K562 (cell line): ENCODE measurements around the gene DLGAP1. TPM values are rescaled to one million over a fixed set of nuclear protein-coding genes. Genes with fewer than 3 reads are reported as not detected.

Experiments
- ARID3A ChIP-seq: IDR thresholded peaks from 2 replicates; pipeline ENCODE4 v1.6.1; 2012; ENCODE audit warnings: low read depth, low read length, improper control_type of control experiment, borderline replicate concordance
- JUNB ChIP-seq: fragments of 450-650 bp; formaldehyde crosslinking; conservative IDR thresholded peaks from 2 replicates; pipeline ENCODE4 v1.4.0; 2020; ENCODE audit warnings: mild to moderate bottlenecking
- RBBP5 ChIP-seq: fragments of 200-600 bp; sonication (generic); IDR thresholded peaks from 2 replicates; pipeline ENCODE4 v1.6.1; 2012; ENCODE audit warnings: borderline replicate concordance, mild to moderate bottlenecking, low read length, control low read depth, inconsistent platforms; ENCODE audit not compliant: insufficient read depth, poor library complexity, severe bottlenecking
- THRA ChIP-seq: fragments of 450-650 bp; IDR thresholded peaks from 2 replicates; pipeline ENCODE4 v1.6.1; 2017; ENCODE audit warnings: mild to moderate bottlenecking, moderate library complexity
- ZNF146 ChIP-seq: IDR thresholded peaks from one replicate; pipeline ENCODE4 v1.6.1; 2018; ENCODE audit warnings: missing compliant biosample characterization; ENCODE audit not compliant: unreplicated experiment
- ZNF3 ChIP-seq: fragments of 250-450 bp; sonication (Bioruptor Pico); IDR thresholded peaks from 2 replicates; pipeline ENCODE4 v1.5.0; 2021; ENCODE audit warnings: mild to moderate bottlenecking, moderate library complexity
- ZZZ3 ChIP-seq: fragments of 450-650 bp; IDR thresholded peaks from 2 replicates; pipeline ENCODE4 v1.6.1; 2016; ENCODE audit warnings: antibody characterized with exemption, mild to moderate bottlenecking, moderate library complexity
- polyA plus RNA-seq, 8 experiments: library from polyadenylated mRNA; depleted of rRNA in 4 of 8; stranded (reverse) in 5 of 8; unstranded in 3 of 8; fragments of >200 nt; fragmentation: Nextera tagmentation in 2 of 8; fragmentation: Illumina TruSeq in 1 of 8; extraction: Ambion mirVana in 2 of 8; extraction: Trizol in 1 of 8; gene quantifications; 2 replicates each; pipeline versions ENCODE4 v1.2.1 to v1.2.3, GENCODE V29; 2011 to 2014; ENCODE audit warnings: inconsistent platforms in 1 of 8, missing spikeins in 1 of 8
- total RNA-seq, 7 experiments: library from RNA; depleted of rRNA in 6 of 7; stranded (reverse); fragments of >200 nt in 6 of 7; fragmentation: Illumina TruSeq in 2 of 7; extraction: Trizol in 2 of 7; gene quantifications; 2 replicates each; pipeline versions ENCODE4 v1.2.1 to v1.2.3, GENCODE V29; 2011 to 2021; ENCODE audit warnings: low replicate concordance in 1 of 7
- TF ChIP-seq, protein P1 (sequence below): fragments of 250-450 bp; sonication (Bioruptor Pico); IDR thresholded peaks from 2 replicates; pipeline ENCODE4 v1.8.0; 2022; ENCODE audit warnings: moderate library complexity, mild to moderate bottlenecking, inconsistent platforms

The DLGAP1 gene
- total and polyA plus RNA-seq, 9 of the 15 experiments (the other 6 are each of a cell fraction or from before 2014, with no cell fraction given): 0.04 to 0.22 (median 0.08) TPM

DNA sequence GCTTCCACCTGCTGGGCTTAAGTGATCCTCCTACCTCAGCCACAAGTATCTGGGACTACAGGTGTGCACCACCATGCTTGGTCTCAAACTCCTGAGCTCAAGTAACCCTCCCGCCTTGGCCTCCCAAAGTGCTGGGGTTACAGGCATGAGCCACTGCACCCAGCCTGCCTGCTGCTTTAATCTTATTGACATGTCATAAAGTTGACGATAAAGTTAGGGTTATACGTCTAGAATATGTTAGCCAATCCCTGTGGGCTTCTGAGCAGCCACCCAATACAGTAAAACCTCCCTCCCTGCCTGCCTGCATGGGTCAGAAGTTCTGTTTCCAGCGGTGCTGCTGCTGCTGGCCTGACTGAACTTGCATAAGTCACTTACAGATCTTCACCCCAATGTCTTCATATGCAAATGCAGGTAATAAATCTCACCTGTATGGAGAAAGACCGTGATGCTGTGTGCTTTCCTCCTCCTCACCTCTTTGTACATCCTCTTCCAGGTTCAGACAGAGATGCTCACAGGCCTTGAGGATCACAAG lies 975.1 kb downstream of the DLGAP1 start (continued):
- TF ChIP-seq THRA (no peak), ARID3A (no peak), RBBP5 (no peak), ZZZ3 (no peak), ZNF146 (no peak), ZNF3 (CRISPR knock-in tag) (no peak), JUNB (CRISPR knock-in tag) (no peak)
- TF ChIP-seq, protein P1, sequence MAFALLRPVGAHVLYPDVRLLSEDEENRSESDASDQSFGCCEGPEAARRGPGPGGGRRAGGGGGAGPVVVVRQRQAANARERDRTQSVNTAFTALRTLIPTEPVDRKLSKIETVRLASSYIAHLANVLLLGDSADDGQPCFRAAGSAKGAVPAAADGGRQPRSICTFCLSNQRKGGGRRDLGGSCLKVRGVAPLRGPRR (CRISPR knock-in tag): no peak
- TF ChIP-seq, all 486 proteins: peak for 0
